WERI-Rb-1 (cell line): Measurements from ENCODE around the gene UCP2.

Experiments used
- DNase-seq: peaks from one replicate; pipeline ENCODE4 v3.0.0-alpha.2; 2020
- H3K27ac ChIP-seq: fragments of 250-450 bp; sonication (Bioruptor Pico); 2 replicates; pipeline ENCODE4 v1.5.1; 2020; ENCODE audit warnings: mild to moderate bottlenecking, moderate library complexity
- H3K27me3 ChIP-seq: fragments of 250-450 bp; sonication (Bioruptor Pico); 2 replicates; pipeline ENCODE4 v1.5.1; 2021; ENCODE audit warnings: mild to moderate bottlenecking, low read depth, moderate library complexity; ENCODE audit not compliant: insufficient read depth, severe bottlenecking
- H3K36me3 ChIP-seq: fragments of 250-450 bp; sonication (Bioruptor Pico); 2 replicates; pipeline ENCODE4 v1.5.1; 2020; ENCODE audit warnings: mild to moderate bottlenecking, moderate library complexity
- H3K4me3 ChIP-seq: 2 replicates; pipeline ENCODE4 v1.5.1; 2011; ENCODE audit warnings: low read depth, mild to moderate bottlenecking, control low read depth, low read length
- H3K9me3 ChIP-seq: fragments of 250-450 bp; sonication (Bioruptor Pico); 2 replicates; pipeline ENCODE4 v1.5.1; 2021; ENCODE audit warnings: mild to moderate bottlenecking, moderate library complexity; ENCODE audit not compliant: severe bottlenecking
- CTCF ChIP-seq: IDR thresholded peaks from 2 replicates; pipeline ENCODE4 v1.5.1; 2011; ENCODE audit warnings: low read depth, mild to moderate bottlenecking, control low read depth, inconsistent platforms, low read length

UCP2 gene

GRCh38 chr11:73957654-73958361 is 24.8 kb downstream of the UCP2 start:
- H3K27me3 ChIP-seq: no peaks in the 10 kb centered on the region
- H3K36me3 ChIP-seq: no peaks in the 10 kb centered on the region
- no peak overlapping the region for H3K27ac ChIP-seq
- H3K4me3 ChIP-seq: no peak overlapping the region
- no peak for TF ChIP-seq CTCF
- DNase-seq: no peak
- H3K9me3 ChIP-seq: no peaks in the 10 kb centered on the region

DNA sequence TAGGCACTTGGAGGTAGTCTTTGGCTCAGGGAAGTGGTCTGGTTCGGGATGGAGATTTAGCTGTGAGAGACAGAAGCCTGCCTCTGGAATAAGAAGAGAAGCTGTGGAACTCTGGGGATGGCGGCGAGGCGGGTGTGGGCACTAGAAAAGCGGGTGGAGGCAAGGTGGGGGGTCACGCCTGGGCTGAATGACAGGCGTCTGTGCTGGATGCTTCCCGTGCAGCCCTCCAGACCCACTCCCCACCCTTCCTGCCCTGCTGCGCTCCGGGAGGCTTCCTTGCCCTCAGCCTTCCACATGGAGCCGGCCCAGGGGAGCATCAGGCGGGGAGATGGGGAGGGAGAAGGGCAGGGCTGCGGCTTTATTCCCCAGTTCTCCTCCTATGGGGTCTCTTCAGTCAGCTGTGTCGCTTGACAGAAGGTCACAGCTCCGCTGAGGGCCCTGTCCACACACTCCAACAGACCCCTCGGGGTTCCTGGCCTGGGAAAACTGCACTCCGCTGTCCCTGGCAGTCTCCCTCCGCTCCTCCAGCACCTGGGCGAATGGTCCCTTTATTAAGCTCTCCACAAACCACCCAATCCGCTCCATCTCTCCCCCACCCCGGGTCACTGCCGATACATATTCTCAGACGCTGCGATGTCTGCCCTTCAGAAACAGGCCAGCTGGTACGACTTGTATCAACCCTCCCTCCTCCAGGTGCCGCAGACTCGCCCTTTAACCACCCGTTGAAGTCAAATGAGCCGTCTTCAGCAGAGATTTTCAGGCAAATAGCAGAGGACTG is 25.6 kb downstream of the UCP2 start:
- Histone ChIP-seq H3K27me3 (no peaks in the 10 kb centered on the region), H3K4me3 (no peak overlapping the region), H3K27ac (no peak overlapping the region), H3K9me3 (no peaks in the 10 kb centered on the region), H3K36me3 (no peaks in the 10 kb centered on the region)
- no peak for TF ChIP-seq CTCF
- DNase-seq: no peak

DNA sequence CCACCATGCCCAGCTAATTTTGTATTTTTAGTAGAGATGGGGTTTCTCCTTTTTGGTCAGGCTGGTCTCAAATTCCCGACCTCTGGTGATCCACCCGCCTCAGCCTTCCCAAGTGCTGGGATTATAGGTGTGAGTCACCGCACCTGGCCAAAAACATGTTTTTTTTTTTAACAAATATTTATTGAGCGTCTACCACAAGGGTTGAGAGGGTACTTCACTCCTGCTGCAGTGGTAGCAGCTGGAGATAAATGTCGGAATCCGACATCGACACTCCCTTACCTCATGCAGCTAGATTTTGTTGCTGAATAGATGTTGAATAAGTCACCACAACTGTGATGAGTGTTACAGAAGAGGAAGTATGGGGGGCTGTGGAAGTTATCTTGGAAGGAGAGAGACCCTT is 30.8 kb downstream of the UCP2 start:
- TF ChIP-seq CTCF: no peak
- no peak for DNase-seq
- no peak overlapping the region for H3K27ac ChIP-seq

GRCh38 chr11:73950869-73951710 is 31.6 kb downstream of the UCP2 start, which contains the start of gene DNAJB13:
Gene DNAJB13, plus strand, starts transcription at chr11:73951026. Its CDS starts 44 bp downstream, at chr11:73951070.
- no peaks in the 10 kb centered on the region for H3K36me3 ChIP-seq
- H3K9me3 ChIP-seq: no peaks in the 10 kb centered on the region
- H3K27me3 ChIP-seq: no peaks in the 10 kb centered on the region
- TF ChIP-seq CTCF: no peak
- no peak within 1 kb of the TSS for H3K27ac ChIP-seq
- peak; percentile 48 for DNase-seq
- H3K4me3 ChIP-seq: no peak within 1 kb of the TSS

More for the DNA sequence above, 30.8 kb downstream of the UCP2 start:
- Histone ChIP-seq H3K36me3 (no peaks in the 10 kb centered on the region), H3K9me3 (no peaks in the 10 kb centered on the region), H3K4me3 (no peak overlapping the region), H3K27me3 (no peaks in the 10 kb centered on the region)

DNA sequence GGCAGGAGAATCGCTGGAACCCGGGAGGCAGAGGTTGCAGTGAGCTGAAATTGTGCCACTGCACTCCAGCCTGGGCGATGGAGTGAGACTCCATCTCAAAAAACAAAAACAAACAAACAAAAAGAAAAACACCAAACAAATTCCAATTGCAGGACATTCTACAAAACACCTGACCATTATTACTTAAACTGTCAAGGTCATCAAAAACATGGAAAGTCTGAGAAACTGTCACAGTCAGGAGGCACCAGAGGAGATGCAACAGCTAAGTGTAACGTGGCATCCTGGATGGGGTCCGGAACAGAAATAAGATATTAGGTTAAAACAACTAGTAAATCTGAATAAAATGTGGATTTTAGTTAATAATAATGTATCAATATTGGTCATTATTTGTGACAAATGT is 32.7 kb downstream of the UCP2 start:
- no peak for DNase-seq
- H3K36me3 ChIP-seq: no peaks in the 10 kb centered on the region
- H3K4me3 ChIP-seq: no peak overlapping the region
- TF ChIP-seq CTCF: no peak
- H3K27ac ChIP-seq: no peak overlapping the region
- H3K9me3 ChIP-seq: no peaks in the 10 kb centered on the region
- no peaks in the 10 kb centered on the region for H3K27me3 ChIP-seq
